ENCODE measurements around the gene BRD1.
"Not testable (repeated sequence)": the region's sequence is repeated elsewhere in the genome, so short reads cannot be mapped to it uniquely, and the experiment has no call there.

Gene BRD1

GRCh38 chr22:49784630-49784971 is 43.1 kb downstream of the BRD1 start:
- H3K4me3 ChIP-seq (ENCODE audit: low read depth, low read length) = no peak overlapping the region
- TF ChIP-seq, protein P1, sequence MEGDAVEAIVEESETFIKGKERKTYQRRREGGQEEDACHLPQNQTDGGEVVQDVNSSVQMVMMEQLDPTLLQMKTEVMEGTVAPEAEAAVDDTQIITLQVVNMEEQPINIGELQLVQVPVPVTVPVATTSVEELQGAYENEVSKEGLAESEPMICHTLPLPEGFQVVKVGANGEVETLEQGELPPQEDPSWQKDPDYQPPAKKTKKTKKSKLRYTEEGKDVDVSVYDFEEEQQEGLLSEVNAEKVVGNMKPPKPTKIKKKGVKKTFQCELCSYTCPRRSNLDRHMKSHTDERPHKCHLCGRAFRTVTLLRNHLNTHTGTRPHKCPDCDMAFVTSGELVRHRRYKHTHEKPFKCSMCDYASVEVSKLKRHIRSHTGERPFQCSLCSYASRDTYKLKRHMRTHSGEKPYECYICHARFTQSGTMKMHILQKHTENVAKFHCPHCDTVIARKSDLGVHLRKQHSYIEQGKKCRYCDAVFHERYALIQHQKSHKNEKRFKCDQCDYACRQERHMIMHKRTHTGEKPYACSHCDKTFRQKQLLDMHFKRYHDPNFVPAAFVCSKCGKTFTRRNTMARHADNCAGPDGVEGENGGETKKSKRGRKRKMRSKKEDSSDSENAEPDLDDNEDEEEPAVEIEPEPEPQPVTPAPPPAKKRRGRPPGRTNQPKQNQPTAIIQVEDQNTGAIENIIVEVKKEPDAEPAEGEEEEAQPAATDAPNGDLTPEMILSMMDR (IDR thresholded peaks at IDR 0.05; ENCODE audit: low read depth, low read length) = no peak

DNA sequence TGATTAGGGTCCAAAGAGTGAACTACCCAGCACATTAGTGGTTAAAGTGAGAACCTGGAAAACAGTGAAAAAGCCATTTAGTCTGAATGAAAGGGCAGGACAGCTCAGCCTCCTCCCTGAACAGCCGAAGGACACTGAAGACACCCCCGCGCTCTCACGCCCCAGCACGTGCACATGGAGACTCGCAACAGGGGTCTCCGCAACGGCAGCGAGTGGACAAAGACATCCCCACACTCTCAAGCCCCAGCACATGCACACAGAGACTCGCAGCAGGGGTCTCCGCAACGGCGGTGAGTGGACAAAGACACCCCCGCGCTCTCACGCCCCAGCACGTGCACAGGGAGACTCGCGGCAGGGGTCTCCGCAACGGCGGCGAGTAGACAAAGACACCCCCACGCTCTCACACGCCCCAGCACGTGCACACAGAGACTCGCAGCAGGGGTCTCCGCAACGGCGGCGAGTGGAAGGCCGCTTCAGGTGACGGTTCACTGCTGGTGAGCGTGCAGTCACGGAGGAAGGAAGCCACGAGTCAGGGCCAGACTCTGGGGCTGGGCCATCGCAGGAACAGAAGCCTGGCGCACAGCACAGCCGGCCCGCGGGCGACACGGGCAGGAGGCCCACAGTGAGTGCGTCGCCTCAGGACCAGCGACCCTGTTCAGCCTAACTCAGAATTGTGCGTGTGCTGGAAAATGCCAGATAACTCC is 43.6 kb downstream of the BRD1 start:
- TF ChIP-seq, protein P1 (IDR thresholded peaks at IDR 0.05; ENCODE audit: low read depth, low read length) = no peak
- H3K4me3 ChIP-seq (ENCODE audit: low read depth, low read length) = no peak overlapping the region

DNA sequence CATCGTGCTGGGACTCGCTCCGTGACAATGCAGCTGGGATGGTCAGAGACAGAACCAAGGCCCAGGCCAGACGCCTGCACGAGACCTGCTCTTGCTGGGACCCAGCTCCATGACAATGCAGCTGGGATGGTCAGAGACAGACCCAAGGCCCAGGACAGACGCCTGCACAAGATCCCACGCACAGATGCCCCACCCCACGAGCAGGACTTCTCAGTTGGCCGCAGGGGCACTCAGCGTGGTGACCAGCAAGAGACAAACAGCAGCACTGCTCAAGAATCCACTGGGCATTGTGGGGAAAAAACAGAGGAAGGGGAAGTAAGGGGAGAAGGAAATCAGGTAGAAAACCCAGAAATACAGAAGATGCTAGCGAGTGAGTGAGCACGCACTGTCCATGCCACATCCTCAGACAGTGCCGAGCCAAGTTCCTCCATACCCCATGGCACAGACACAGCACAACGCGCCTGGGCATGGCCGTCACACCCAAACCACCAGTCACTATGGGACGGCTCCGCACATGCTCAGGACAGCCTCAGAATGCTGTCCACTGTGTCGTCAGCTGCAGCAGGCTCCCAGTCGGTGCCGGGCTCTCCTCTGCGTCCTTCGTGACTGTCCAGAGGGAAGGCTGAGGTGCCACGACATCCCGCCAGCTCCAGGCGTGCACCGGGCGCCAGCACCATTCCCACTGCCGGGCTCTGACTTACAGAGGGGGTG is 44.5 kb downstream of the BRD1 start:
- TF ChIP-seq, protein P1 (IDR thresholded peaks at IDR 0.05; ENCODE audit: low read depth, low read length) = no peak
- H3K4me3 ChIP-seq (ENCODE audit: low read depth, low read length) = no peak overlapping the region

- not testable (repeated sequence) for H3K4me3 ChIP-seq (ENCODE audit: low read depth, low read length)
These were observed 45.8 kb downstream of the BRD1 start for GRCh38 chr22:49781886-49782285.

DNA sequence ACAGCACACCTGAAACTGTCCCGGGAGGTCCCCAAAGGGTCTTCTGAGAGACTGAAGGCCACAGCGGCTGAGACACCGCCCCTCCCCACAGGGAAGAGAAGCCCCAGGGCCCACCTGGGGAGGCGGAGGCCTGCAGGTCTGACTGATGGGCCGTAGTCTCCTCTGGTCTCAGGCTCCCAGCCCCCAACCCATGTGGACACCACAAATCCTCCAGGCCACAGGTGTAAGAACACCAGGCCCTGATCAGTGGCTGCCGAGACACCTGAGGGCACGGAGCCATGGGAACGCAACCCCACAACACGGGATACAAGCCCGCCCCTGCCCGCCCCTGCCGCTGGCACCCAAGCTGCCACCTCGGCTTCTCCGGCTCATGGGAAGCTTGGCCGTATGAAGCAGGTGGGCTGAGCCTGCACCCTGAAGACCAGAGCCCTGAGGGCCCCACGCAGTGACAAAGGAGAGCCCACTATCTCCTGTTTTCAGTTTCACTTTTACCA is 46.3 kb downstream of the BRD1 start:
- TF ChIP-seq, protein P1 (IDR thresholded peaks at IDR 0.05; ENCODE audit: low read depth, low read length) = no peak
- H3K4me3 ChIP-seq (ENCODE audit: low read depth, low read length) = no peak overlapping the region

- TF ChIP-seq, protein P1 (IDR thresholded peaks at IDR 0.05; ENCODE audit: low read depth, low read length) = no peak
- no peak overlapping the region for H3K4me3 ChIP-seq (ENCODE audit: low read depth, low read length)
These were observed 46.9 kb downstream of the BRD1 start for GRCh38 chr22:49780698-49781288.

DNA sequence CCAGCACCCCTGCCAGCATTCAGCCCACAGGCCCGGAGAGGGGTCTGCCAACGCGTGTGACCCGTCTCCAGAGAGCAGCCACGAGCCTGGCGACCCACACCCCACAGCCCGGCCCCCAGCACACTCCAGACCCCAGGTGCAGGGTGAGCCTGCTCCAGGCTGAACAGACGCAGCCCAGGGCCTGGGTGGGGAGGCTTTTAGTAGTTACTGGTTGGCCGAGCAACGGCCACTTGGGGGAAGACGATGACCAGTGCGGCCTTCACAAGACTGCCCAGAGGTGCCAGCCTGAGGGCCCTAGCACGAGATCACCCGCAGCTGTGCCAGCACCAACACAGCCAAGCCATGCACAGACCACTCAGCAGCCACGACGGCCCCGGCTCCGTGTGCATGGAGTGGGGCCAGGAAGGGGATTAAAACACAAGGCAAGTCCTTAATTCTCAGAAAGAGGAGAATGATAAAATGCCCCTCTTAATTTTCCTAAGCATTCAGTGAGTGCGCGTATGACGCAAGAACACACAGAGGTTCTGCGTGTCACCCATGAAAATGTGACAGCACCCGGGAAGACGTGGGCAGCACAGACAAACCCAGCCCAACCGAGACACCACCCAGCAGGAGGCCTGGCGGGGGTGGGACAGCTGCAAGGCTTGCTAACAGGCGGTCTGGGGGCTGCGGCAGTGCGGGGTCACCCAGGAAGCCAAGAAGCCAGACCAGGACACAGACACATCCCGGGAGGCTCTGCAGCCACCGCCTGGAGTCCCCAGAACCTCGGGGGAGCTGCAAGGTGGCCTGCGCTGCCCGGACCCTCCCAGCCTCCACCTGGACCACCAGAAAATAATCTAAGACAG is 47.6 kb downstream of the BRD1 start:
- H3K4me3 ChIP-seq (ENCODE audit: low read depth, low read length) = no peak overlapping the region
- TF ChIP-seq, protein P1 (IDR thresholded peaks at IDR 0.05; ENCODE audit: low read depth, low read length) = no peak
